ENCODE measurements around the gene CMPK2.

DNA sequence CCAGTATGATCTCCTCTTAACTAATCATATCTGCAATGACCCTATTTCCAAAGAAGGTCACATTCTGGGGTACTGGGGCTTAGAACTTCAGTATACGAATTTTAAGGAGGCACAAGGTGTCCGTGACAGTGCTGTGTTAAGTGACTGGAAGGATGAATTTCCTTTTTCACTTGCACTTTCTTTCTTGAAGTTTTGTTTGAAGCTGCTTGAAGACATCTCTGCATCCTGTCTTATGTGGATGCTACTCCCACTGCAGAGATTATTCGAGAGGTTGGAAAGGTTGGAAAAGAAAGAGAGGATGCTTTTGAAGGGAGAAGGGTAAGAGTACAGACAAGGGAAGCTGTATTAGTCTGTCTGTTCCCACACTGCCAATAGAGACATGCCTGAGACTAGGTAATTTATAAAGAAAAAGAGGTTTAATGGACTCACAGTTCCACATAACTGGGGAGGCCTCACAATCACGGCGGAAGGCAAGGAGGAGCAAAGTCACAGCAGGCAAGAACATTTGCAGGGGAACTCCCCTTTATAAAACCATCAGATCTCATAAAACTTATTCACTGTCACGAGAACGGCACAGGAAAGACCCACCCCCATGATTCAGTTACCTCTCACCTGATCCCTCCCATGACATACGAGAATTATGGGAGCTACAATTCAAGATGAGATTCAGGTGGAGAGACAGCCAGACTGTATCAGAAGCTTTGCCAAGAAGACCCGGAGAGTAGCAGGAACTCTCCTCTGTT, 47.9 kb upstream of the CMPK2 start:
- TF ChIP-seq NRF1 (conservative IDR thresholded peaks at IDR 0.05; ENCODE audit: low read depth, low read length), result no peak
- no peak for TF ChIP-seq POLR2A (IDR thresholded peaks at IDR 0.05; ENCODE audit: low read depth, low read length)

All from GM12878 (cell line).